GM23338 (cell line): ENCODE data around the gene PCTP. TPM values are rescaled to one million over a fixed set of nuclear protein-coding genes. Genes with fewer than 3 reads are reported as not detected.
A peak's percentile ranks its signal among the peaks of the same experiment; 100 is the strongest.

Source experiments
- ATAC-seq: fragments of 200-7000 bp; cut with Tn5 transposase; 3 replicates; pipeline ENCODE4 v1.9.1; 2020
- DNase-seq: peaks from one replicate; pipeline ENCODE4 v3.0.0-alpha.2; 2015; ENCODE audit warnings: low spot score
- H2AFZ ChIP-seq: fragments of 200-600 bp; sonication (generic); 2 replicates; pipeline ENCODE4 v1.8.0; 2016; ENCODE audit warnings: antibody characterized with exemption, mild to moderate bottlenecking, moderate library complexity
- H3F3A ChIP-seq: fragments of 200-600 bp; sonication (generic); replicated peaks from 2 replicates; pipeline ENCODE4 v1.8.0; 2017; ENCODE audit warnings: antibody characterized with exemption, mixed run types, low read depth
- H3K27ac ChIP-seq: fragments of 200-600 bp; sonication (generic); 2 replicates; pipeline ENCODE4 v1.6.1; 2016; ENCODE audit warnings: low read depth
- H3K27me3 ChIP-seq: fragments of 200-600 bp; sonication (generic); 2 replicates; pipeline ENCODE4 v1.8.0; 2016; ENCODE audit warnings: mild to moderate bottlenecking, mixed run types, moderate library complexity; ENCODE audit not compliant: insufficient read depth
- H3K36me3 ChIP-seq: fragments of 200-600 bp; sonication (generic); 2 replicates; pipeline ENCODE4 v1.8.0; 2016; ENCODE audit warnings: mild to moderate bottlenecking; ENCODE audit not compliant: insufficient read depth
- H3K4me1 ChIP-seq: fragments of 200-600 bp; sonication (generic); 2 replicates; pipeline ENCODE4 v1.8.0; 2016; ENCODE audit warnings: mild to moderate bottlenecking, moderate library complexity; ENCODE audit not compliant: insufficient read depth
- H3K4me2 ChIP-seq: fragments of 200-600 bp; sonication (generic); 2 replicates; pipeline ENCODE4 v1.7.1; 2017; ENCODE audit warnings: mixed run types
- H3K4me3 ChIP-seq: fragments of 200-600 bp; sonication (generic); 2 replicates; pipeline ENCODE4 v1.6.1; 2016; ENCODE audit warnings: mixed run types
- H3K79me2 ChIP-seq: fragments of 200-600 bp; sonication (generic); replicated peaks from 2 replicates; pipeline ENCODE4 v1.8.0; 2017; ENCODE audit warnings: mild to moderate bottlenecking; ENCODE audit not compliant: insufficient read depth
- H3K9me2 ChIP-seq: fragments of 200-600 bp; sonication (generic); 2 replicates; pipeline ENCODE4 v1.8.0; 2017; ENCODE audit not compliant: insufficient read depth
- H4K20me1 ChIP-seq: fragments of 200-600 bp; sonication (generic); replicated peaks from 2 replicates; pipeline ENCODE4 v1.8.0; 2017; ENCODE audit warnings: mild to moderate bottlenecking; ENCODE audit not compliant: insufficient read depth
- H3K27ac Mint-ChIP-seq: 2 replicates; pipeline ENCODE4 v1.8.0; 2020; ENCODE audit warnings: inconsistent platforms, mild to moderate bottlenecking, moderate library complexity, mixed read lengths
- H3K27me3 Mint-ChIP-seq: 3 replicates; pipeline ENCODE4 v1.8.0; 2022; ENCODE audit warnings: low read depth, mild to moderate bottlenecking, moderate library complexity, mixed read lengths, inconsistent platforms; ENCODE audit not compliant: insufficient read depth, poor library complexity
- H3K36me3 Mint-ChIP-seq: 3 replicates; pipeline ENCODE4 v1.8.0; 2021; ENCODE audit warnings: low read depth, mild to moderate bottlenecking, inconsistent platforms, moderate library complexity, mixed read lengths
- H3K4me1 Mint-ChIP-seq: 3 replicates; pipeline ENCODE4 v1.8.0; 2020; ENCODE audit warnings: mild to moderate bottlenecking, inconsistent platforms, mixed read lengths
- H3K4me3 Mint-ChIP-seq: 3 replicates; pipeline ENCODE4 v1.8.0; 2021; ENCODE audit warnings: moderate library complexity, mild to moderate bottlenecking, inconsistent platforms, mixed read lengths
- H3K9me3 Mint-ChIP-seq: 3 replicates; pipeline ENCODE4 v1.8.0; 2020; ENCODE audit warnings: moderate library complexity, mild to moderate bottlenecking, inconsistent platforms, mixed read lengths
- CREB1 ChIP-seq: fragments of 250-450 bp; sonication (Bioruptor Pico); IDR thresholded peaks from 2 replicates; pipeline ENCODE4 v1.5.0; 2020; ENCODE audit warnings: low read depth, mild to moderate bottlenecking, moderate library complexity
- CTCF ChIP-seq, 2 experiments: fragments of 200-600 bp in 1 of 2; sonication (generic) in 1 of 2; conservative IDR thresholded peaks; 2 replicates each; pipeline versions ENCODE4 v1.5.1 to v1.6.1; 2016 to 2017; ENCODE audit warnings: antibody characterized with exemption in 2 of 2, low read depth in 2 of 2, mild to moderate bottlenecking in 2 of 2, moderate library complexity in 1 of 2
- ETS1 ChIP-seq: IDR thresholded peaks from 2 replicates; pipeline ENCODE4 v1.6.1; 2016; ENCODE audit warnings: antibody characterized with exemption
- EZH2 ChIP-seq: fragments of 200-600 bp; sonication (generic); IDR thresholded peaks from one replicate; pipeline ENCODE4 v1.8.0; 2017; ENCODE audit warnings: antibody characterized with exemption, mild to moderate bottlenecking, low read depth; ENCODE audit not compliant: unreplicated experiment
- EZH2phosphoT487 ChIP-seq: fragments of 200-600 bp; sonication (generic); IDR thresholded peaks from one replicate; pipeline ENCODE4 v1.8.1; 2018; ENCODE audit warnings: antibody characterized with exemption; ENCODE audit not compliant: unreplicated experiment
- JUNB ChIP-seq: IDR thresholded peaks from one replicate; pipeline ENCODE4 v1.6.1; 2016; ENCODE audit warnings: antibody characterized with exemption; ENCODE audit not compliant: unreplicated experiment
- NANOG ChIP-seq: IDR thresholded peaks from 2 replicates; pipeline ENCODE4 v1.6.1; 2016; ENCODE audit warnings: antibody characterized with exemption, borderline replicate concordance
- STAT1 ChIP-seq: IDR thresholded peaks from one replicate; pipeline ENCODE4 v1.6.1; 2016; ENCODE audit warnings: antibody characterized with exemption; ENCODE audit not compliant: unreplicated experiment
- ZNF114 ChIP-seq: fragments of 250-450 bp; sonication (Bioruptor Pico); IDR thresholded peaks from 2 replicates; pipeline ENCODE4 v1.5.0; 2020; ENCODE audit warnings: mild to moderate bottlenecking, moderate library complexity
- ZNF331 ChIP-seq: fragments of 250-450 bp; sonication (Bioruptor Pico); IDR thresholded peaks from 2 replicates; pipeline ENCODE4 v1.5.0; 2020; ENCODE audit warnings: low read depth, mild to moderate bottlenecking, moderate library complexity
- ZNF462 ChIP-seq: fragments of 250-450 bp; sonication (Bioruptor Pico); IDR thresholded peaks from 2 replicates; pipeline ENCODE4 v1.5.0; 2020; ENCODE audit warnings: mild to moderate bottlenecking, moderate library complexity
- polyA plus RNA-seq: library from polyadenylated mRNA; unstranded; fragments of >200 nt; fragmentation: Nextera tagmentation; extraction: Ambion mirVana; gene quantifications from 2 replicates; pipeline ENCODE4 v1.2.1, GENCODE V29; 2016
- total RNA-seq: library from RNA; depleted of rRNA; stranded (reverse); fragments of >200 nt; shearing (Covaris generic); gene quantifications from 2 replicates; pipeline ENCODE4 v1.2.3, GENCODE V29; 2014

PCTP gene
- total and polyA plus RNA-seq, 2 experiments from 2014 or later: 6.4 to 12.3 TPM

GRCh38 chr17:55727920-55728319 is 22.9 kb upstream of the PCTP start (continued):
- TF ChIP-seq JUNB (no peak), ETS1 (no peak), CTCF (conservative IDR thresholded peaks at IDR 0.05; ENCODE audit: low read depth in 2 of 2) (no peak), EZH2phosphoT487 (no peak)

- Histone ChIP-seq H2AFZ (peak overlapping the region; percentile 94), H3K4me3 (no peak overlapping the region), H4K20me1 (no peaks in the 10 kb centered on the region), H3K4me1 (peaks cover 21% of the 10 kb centered on the region), H3K27ac (no peak overlapping the region), H3K79me2 (no peaks in the 10 kb centered on the region), H3K4me2 (no peak overlapping the region), H3K36me3 (no peaks in the 10 kb centered on the region), H3F3A (no peaks in the 10 kb centered on the region), H3K9me2 (no peaks in the 10 kb centered on the region), H3K27me3 (no peaks in the 10 kb centered on the region)
- no peaks in the 10 kb centered on the region for H3K36me3 Mint-ChIP-seq
- peaks cover 60% of the 10 kb centered on the region for H3K4me1 Mint-ChIP-seq
- H3K27me3 Mint-ChIP-seq: peaks cover 3% of the 10 kb centered on the region
- ATAC-seq (no peak), DNase-seq (no peak)
- TF ChIP-seq JUNB (no peak), STAT1 (no peak), ZNF331 (CRISPR knock-in tag) (no peak), CREB1 (no peak), ZNF462 (CRISPR knock-in tag) (no peak), ZNF114 (CRISPR knock-in tag) (no peak), EZH2phosphoT487 (no peak), NANOG (no peak), CTCF (conservative IDR thresholded peaks at IDR 0.05; ENCODE audit: low read depth in 2 of 2) (no peak), ETS1 (no peak), EZH2 (no peak)
- H3K27ac Mint-ChIP-seq: no peak overlapping the region
- no peaks in the 10 kb centered on the region for H3K9me3 Mint-ChIP-seq
- no peak overlapping the region for H3K4me3 Mint-ChIP-seq
Measured at GRCh38 chr17:55728361-55728760, 22.5 kb upstream of the PCTP start.
